H1 (cell line): ENCODE data around the gene COL5A1. TPM values are rescaled to one million over a fixed set of nuclear protein-coding genes. Genes with fewer than 3 reads are reported as not detected.

ENCODE experiments used
- CTCF ChIA-PET: fragments of 300-600 bp; sonication (Branson Sonifier 250); formaldehyde crosslinking; loops from one replicate; lab custom pipeline; 2021; ENCODE audit not compliant: partially characterized antibody; lab: Charles Lee
- POLR2A ChIA-PET: fragments of 300-600 bp; sonication (Branson Sonifier 250); formaldehyde crosslinking; loops from one replicate; lab custom pipeline; 2021; ENCODE audit warnings: inconsistent platforms; ENCODE audit not compliant: partially characterized antibody; lab: Charles Lee
- DNase-seq, 2 experiments: peaks; one replicate each; pipeline versions ENCODE4 v3.0.0 to v3.0.0-alpha.2; 2010 to 2022; ENCODE audit warnings: low spot score in 2 of 2, low read depth in 1 of 2, mixed read lengths in 1 of 2
- FAIRE-seq: peaks from 2 replicates; lab custom pipeline; 2011; peaks lifted over from hg19 to GRCh38; lab: Jason Lieb, UNC
- H2AFZ ChIP-seq: 2 replicates; pipeline ENCODE4 v1.8.1; 2012; ENCODE audit warnings: low read length, inconsistent platforms
- H2AK5ac ChIP-seq: 2 replicates; pipeline ENCODE4 v1.6.1; 2013; ENCODE audit warnings: low read depth, low read length
- H2BK120ac ChIP-seq: replicated peaks from 2 replicates; pipeline ENCODE3; 2013; ENCODE audit warnings: low read depth, low read length, inconsistent platforms
- H2BK12ac ChIP-seq: 2 replicates; pipeline ENCODE4 v1.6.1; 2013; ENCODE audit warnings: low read depth, low read length
- H2BK15ac ChIP-seq: 2 replicates; pipeline ENCODE4 v1.6.1; 2013; ENCODE audit warnings: low read length
- H2BK20ac ChIP-seq: 2 replicates; pipeline ENCODE4 v1.6.1; 2013; ENCODE audit warnings: low read length
- H2BK5ac ChIP-seq: 2 replicates; pipeline ENCODE4 v1.6.1; 2013; ENCODE audit warnings: low read depth, low read length
- H3K14ac ChIP-seq: 2 replicates; pipeline ENCODE4 v1.6.1; 2013; ENCODE audit warnings: inconsistent platforms; ENCODE audit not compliant: insufficient read length
- H3K18ac ChIP-seq: 2 replicates; pipeline ENCODE4 v1.6.1; 2013; ENCODE audit warnings: low read length; ENCODE audit errors: extremely low read depth
- H3K23ac ChIP-seq: 2 replicates; pipeline ENCODE4 v1.6.1; 2013; ENCODE audit warnings: inconsistent platforms; ENCODE audit not compliant: insufficient read length
- H3K23me2 ChIP-seq: 2 replicates; pipeline ENCODE4 v1.6.1; 2013; ENCODE audit warnings: low read depth, low read length
- H3K27ac ChIP-seq: 2 replicates; pipeline ENCODE4 v1.6.1; 2011; ENCODE audit warnings: low read depth, low read length, inconsistent platforms
- H3K27me3 ChIP-seq, 4 experiments: replicated peaks in 1 of 4; 1 replicate in 1 of 4; 2 replicates in 3 of 4; pipeline versions ENCODE4 v1.6.1 to v1.8.1; 2011 to 2013; ENCODE audit warnings: low read length in 3 of 4, mild to moderate bottlenecking in 3 of 4, inconsistent platforms in 2 of 4, mixed read lengths in 2 of 4, moderate library complexity in 1 of 4; ENCODE audit not compliant: control insufficient read depth in 3 of 4, insufficient read depth in 3 of 4; ENCODE audit errors: extremely low read depth in 1 of 4
- H3K36me3 ChIP-seq, 4 experiments: 2 replicates each; pipeline versions ENCODE4 v1.6.1 to v1.8.1; 2011 to 2013; ENCODE audit warnings: mild to moderate bottlenecking in 4 of 4, low read length in 3 of 4, moderate library complexity in 2 of 4, control low read depth in 1 of 4, inconsistent platforms in 1 of 4; ENCODE audit not compliant: insufficient read depth in 4 of 4, control insufficient read depth in 2 of 4
- H3K4ac ChIP-seq: replicated peaks from 2 replicates; pipeline ENCODE3; 2013; ENCODE audit warnings: low read length, low read depth, mixed read lengths, inconsistent platforms; ENCODE audit not compliant: insufficient read length
- H3K4me1 ChIP-seq, 4 experiments: replicated peaks in 1 of 4; 1 replicate in 1 of 4; 2 replicates in 3 of 4; pipeline versions ENCODE4 v1.6.1 to v1.8.1; 2011 to 2013; ENCODE audit warnings: low read length in 3 of 4, inconsistent platforms in 2 of 4, mixed read lengths in 1 of 4; ENCODE audit not compliant: insufficient read depth in 4 of 4, control insufficient read depth in 3 of 4
- H3K4me2 ChIP-seq, 2 experiments: 2 replicates each; pipeline versions ENCODE4 v1.6.1 to v1.8.1; 2011 to 2013; ENCODE audit warnings: low read depth in 2 of 2, low read length in 2 of 2, control low read depth in 1 of 2, inconsistent platforms in 1 of 2, mild to moderate bottlenecking in 1 of 2; ENCODE audit not compliant: insufficient read depth in 1 of 2
- H3K4me3 ChIP-seq, 4 experiments: fragments of 200-600, 300-600 bp in 1 of 4; sonication (generic), shearing (Covaris generic), sonication (Bioruptor Twin) in 1 of 4; 2 replicates each; pipeline versions ENCODE4 v1.5.1 to v1.8.1; 2011 to 2016; ENCODE audit warnings: low read length in 4 of 4, low read depth in 3 of 4, control low read depth in 2 of 4, inconsistent platforms in 2 of 4, mild to moderate bottlenecking in 2 of 4, mixed read lengths in 1 of 4, moderate library complexity in 1 of 4; ENCODE audit not compliant: insufficient read depth in 2 of 4; ENCODE audit errors: extremely low read depth in 1 of 4
- H3K56ac ChIP-seq: replicated peaks from 2 replicates; pipeline ENCODE3; 2013; ENCODE audit warnings: low read depth, mild to moderate bottlenecking, mixed read lengths, low read length, inconsistent platforms; ENCODE audit not compliant: insufficient read length
- H3K79me1 ChIP-seq: 2 replicates; pipeline ENCODE4 v1.6.1; 2013; ENCODE audit warnings: low read depth, low read length, control low read depth
- H3K79me2 ChIP-seq, 2 experiments: 2 replicates each; pipeline versions ENCODE4 v1.6.1 to v1.8.1; 2012 to 2013; ENCODE audit warnings: low read length in 2 of 2, mild to moderate bottlenecking in 2 of 2, inconsistent platforms in 1 of 2; ENCODE audit not compliant: insufficient read depth in 2 of 2, control insufficient read depth in 1 of 2
- H3K9ac ChIP-seq, 4 experiments: replicated peaks in 1 of 4; 1 replicate in 1 of 4; 2 replicates in 3 of 4; pipeline versions ENCODE4 v1.6.1 to v1.8.1; 2011 to 2013; ENCODE audit warnings: low read depth in 3 of 4, low read length in 3 of 4, control low read depth in 2 of 4, mild to moderate bottlenecking in 2 of 4, moderate library complexity in 2 of 4, inconsistent platforms in 1 of 4; ENCODE audit errors: extremely low read depth in 1 of 4
- H3K9me3 ChIP-seq, 2 experiments: 2 replicates each; pipeline versions ENCODE4 v1.6.1 to v1.8.1; 2012 to 2013; ENCODE audit warnings: mild to moderate bottlenecking in 2 of 2, moderate library complexity in 2 of 2, control low read depth in 1 of 2, inconsistent platforms in 1 of 2, low read depth in 1 of 2, low read length in 1 of 2, mixed read lengths in 1 of 2; ENCODE audit not compliant: insufficient read depth in 2 of 2
- H4K20me1 ChIP-seq, 2 experiments: replicated peaks in 1 of 2; 2 replicates each; pipeline versions ENCODE3 to v1.8.1; 2011 to 2013; ENCODE audit warnings: inconsistent platforms in 2 of 2, low read length in 2 of 2, mild to moderate bottlenecking in 1 of 2; ENCODE audit not compliant: insufficient read depth in 2 of 2, control insufficient read depth in 1 of 2
- H4K5ac ChIP-seq: 2 replicates; pipeline ENCODE4 v1.6.1; 2013; ENCODE audit warnings: low read length, low read depth, mixed read lengths, inconsistent platforms; ENCODE audit not compliant: insufficient read length
- H4K8ac ChIP-seq: 2 replicates; pipeline ENCODE4 v1.8.0; 2013; ENCODE audit warnings: mild to moderate bottlenecking, moderate library complexity, low read length, inconsistent platforms; ENCODE audit not compliant: insufficient read depth; ENCODE audit errors: extremely low read depth
- H4K91ac ChIP-seq: replicated peaks from 2 replicates; pipeline ENCODE3; 2013; ENCODE audit warnings: low read length, mixed read lengths, inconsistent platforms; ENCODE audit not compliant: insufficient read length
- CHD1 ChIP-seq: IDR thresholded peaks from 2 replicates; pipeline ENCODE4 v1.6.1; 2012; ENCODE audit warnings: low read depth, low read length, improper control_type of control experiment
- CTCF ChIP-seq, 3 experiments: IDR thresholded peaks; 1 replicate in 2 of 3; 2 replicates in 1 of 3; pipeline versions ENCODE4 v1.5.1 to v1.6.1; 2011; ENCODE audit warnings: low read length in 3 of 3, mild to moderate bottlenecking in 3 of 3, inconsistent platforms in 2 of 3, low read depth in 1 of 3, moderate library complexity in 1 of 3; ENCODE audit not compliant: insufficient read depth in 1 of 3; ENCODE audit errors: control extremely low read depth in 1 of 3
- GABPA ChIP-seq: IDR thresholded peaks from 2 replicates; pipeline ENCODE4 v1.6.1; 2011; ENCODE audit warnings: mild to moderate bottlenecking, low read length, moderate library complexity, borderline replicate concordance; ENCODE audit not compliant: insufficient read depth
- KDM4A ChIP-seq: IDR thresholded peaks from one replicate; pipeline ENCODE4 v1.7.1; 2012; ENCODE audit warnings: low read depth, mild to moderate bottlenecking, moderate library complexity, low read length, inconsistent platforms; ENCODE audit not compliant: severe bottlenecking
- PHF8 ChIP-seq: fragments of 200-600 bp; sonication (generic); conservative IDR thresholded peaks from 2 replicates; pipeline ENCODE4 v1.7.1; 2012; ENCODE audit warnings: low read depth, mild to moderate bottlenecking, inconsistent platforms, low read length, moderate library complexity
- SRF ChIP-seq: IDR thresholded peaks from 2 replicates; pipeline ENCODE4 v1.6.1; 2011; ENCODE audit warnings: mild to moderate bottlenecking, low read depth, low read length, moderate library complexity
- WGBS, 2 experiments: shearing (Covaris generic) in 1 of 2; methylation state at CpG; one replicate each; pipeline versions ENCODE4 v1.1.6 to v1.1.7; 2013 to 2015; ENCODE audit warnings: low lambda C conversion rate in 2 of 2, mixed read lengths in 2 of 2, inconsistent platforms in 1 of 2, low coverage in 1 of 2, missing lambda C conversion rate in 1 of 2; ENCODE audit not compliant: insufficient replicate concordance in 2 of 2, insufficient coverage in 1 of 2, insufficient read length in 1 of 2; ENCODE audit errors: extremely low coverage in 1 of 2, missing lambda C conversion rate in 1 of 2; 5-methylcytosine and 5-hydroxymethylcytosine counted together
- polyA plus RNA-seq, 7 experiments: library from polyadenylated mRNA; depleted of rRNA in 3 of 7; stranded (reverse) in 5 of 7; unstranded in 2 of 7; fragments of >200 nt in 5 of 7; fragments of 200-250 nt in 2 of 7; gene quantifications; 1 replicate in 5 of 7; 2 replicates in 1 of 7; 4 replicates in 1 of 7; pipeline versions ENCODE4 v1.2.1 to v1.2.3, GENCODE V29; 2011 to 2013; ENCODE audit warnings: missing spikeins in 2 of 7, mixed read lengths in 2 of 7
- total RNA-seq: library from RNA; stranded (reverse); fragmentation: NEBNext Ultra II Directional; extraction: Animal tissue kit (Norgen Biotek cat#: 25700); gene quantifications from 2 replicates; pipeline ENCODE4 v1.2.1, GENCODE V29; 2021

COL5A1 gene
- total and polyA plus RNA-seq, 2 of the 8 experiments (the other 6 are each of a cell fraction or from before 2014, with no cell fraction given) = 3.8 to 12.0 TPM

- peak overlapping the region; percentile 30 to 82 (median 62); a peak in 7 of 8 replicates for H3K4me3 ChIP-seq
- H3K18ac ChIP-seq = peak overlapping the region; percentile 60
- H3K27ac ChIP-seq = no peak overlapping the region
- peaks cover 0 to 4% of the 10 kb centered on the region in 2 experiments for H4K20me1 ChIP-seq
- H3K27me3 ChIP-seq = peaks cover 0 to 10% (median 7%) of the 10 kb centered on the region in 4 experiments; a peak in 5 of 7 replicates
- H4K91ac ChIP-seq = no peak overlapping the region
- H3K9me3 ChIP-seq = no peaks in the 10 kb centered on the region
- no peak overlapping the region for H2BK20ac ChIP-seq
- H3K79me1 ChIP-seq = no peaks in the 10 kb centered on the region; the same call in 1 of the 2 replicates
- H3K36me3 ChIP-seq = no peaks in the 10 kb centered on the region
- H4K8ac ChIP-seq = no peak overlapping the region
- peak overlapping the region; percentile 32 for H3K4ac ChIP-seq
- H2BK5ac ChIP-seq = 0 out of 2 replicates have a peak overlapping the region, but pooled peaks have one; percentile 35
- no peak overlapping the region for H3K23ac ChIP-seq
- no peak overlapping the region for H3K14ac ChIP-seq
- H2AK5ac ChIP-seq = no peak overlapping the region
- H3K23me2 ChIP-seq = no peaks in the 10 kb centered on the region; the same call in 1 of the 2 replicates
- TF ChIP-seq SRF (no peak), CTCF (IDR thresholded peaks at IDR 0.05; ENCODE audit: control extremely low read depth in 1 of 3, insufficient read depth in 1 of 3, low read depth in 1 of 3, low read length in 3 of 3) (0 out of 4 replicates have a peak, but pooled peaks of 1 of the 3 experiments have one; percentile 0), PHF8 (no peak), KDM4A (no peak), GABPA (peak; percentile 5; the same call in 1 of the 2 replicates), CHD1 (no peak)
- TF ChIP-seq, all 59 proteins: peak for 2
- no peak overlapping the region for H2BK12ac ChIP-seq
- no peaks in the 10 kb centered on the region for H3K79me2 ChIP-seq
- FAIRE-seq = no peak
- peaks cover 0 to 29% (median 15%) of the 10 kb centered on the region in 4 experiments; a peak in 6 of 7 replicates for H3K4me1 ChIP-seq
- POLR2A ChIA-PET = interaction anchor here (1.0 kb wide), 2 partner anchors 14 to 19 kb away, joined by 3 read pairs; no protein-coding TSS in a partner anchor
- H3K9ac ChIP-seq = peak overlapping the region in 1 of 4 experiments; percentile 15; a peak in 2 of 7 replicates
- 65% methylated on average over 14 of the region's 14 CpGs; no CpG with 5 or more reads in 1 of the 2 experiments for WGBS, 2 experiments
- no peak overlapping the region for H3K56ac ChIP-seq
- H2BK120ac ChIP-seq = no peak overlapping the region
- CTCF ChIA-PET = interaction anchor here (1.1 to 1.7 kb wide), 5 partner anchors 16 to 191 kb away, joined by 3 to 7 read pairs (median 5); no protein-coding TSS in a partner anchor
- H3K4me2 ChIP-seq = peak overlapping the region; percentile 42 to 76
- DNase-seq = no peak
- 0 out of 2 replicates have a peak overlapping the region, but pooled peaks have one; percentile 49 for H2AFZ ChIP-seq
- H2BK15ac ChIP-seq = no peak overlapping the region
- no peak overlapping the region for H4K5ac ChIP-seq
These were observed 964 bp upstream of the COL5A1 start for GRCh38 chr9:134640506-134641172.
